Left renal cortex interstitium (tissue), 4 donors: ENCODE results near the gene KIZ. TPM values are rescaled to one million over a fixed set of nuclear protein-coding genes. Genes with fewer than 3 reads are reported as not detected.
"Not testable (repeated sequence)": the region's sequence is repeated elsewhere in the genome, so short reads cannot be mapped to it uniquely, and the experiment has no call there.

Experiments
- DNase-seq, 4 donors: peaks; one replicate each; pipeline ENCODE4 v3.0.0-alpha.2; 2013; ENCODE audit warnings: low read depth in 4 of 4, low spot score in 2 of 4, missing footprints in 1 of 4
- polyA plus RNA-seq, 4 donors: library from polyadenylated mRNA; unstranded; fragments of 120-200 nt; gene quantifications; one replicate each; pipeline ENCODE4 v1.2.1, GENCODE V29; 2013; ENCODE audit not compliant: insufficient read length in 4 of 4

KIZ gene
- polyA plus RNA-seq, 4 donors = 33.6 to 38.1 (median 36.0) TPM

GRCh38 chr20:21219686-21220085 lies 93.8 kb downstream of the KIZ start:
- DNase-seq = no peak

GRCh38 chr20:21224217-21224616 lies 98.3 kb downstream of the KIZ start:
- DNase-seq = no peak

GRCh38 chr20:21225215-21225947 lies 99.5 kb downstream of the KIZ start:
- DNase-seq = no peak

GRCh38 chr20:21228511-21228910 lies 102.6 kb downstream of the KIZ start:
- no peak for DNase-seq

- DNase-seq = no peak
These were observed 103.3 kb downstream of the KIZ start for GRCh38 chr20:21229163-21229562.

- no peak for DNase-seq
These were observed 104.3 kb downstream of the KIZ start for GRCh38 chr20:21230220-21230619.

GRCh38 chr20:21230686-21231085 lies 104.8 kb downstream of the KIZ start:
- no peak for DNase-seq

GRCh38 chr20:21232546-21233280 lies 106.8 kb downstream of the KIZ start:
- no peak for DNase-seq

GRCh38 chr20:21234324-21234723 lies 108.4 kb downstream of the KIZ start:
- DNase-seq = no peak

- DNase-seq = no peak
These were observed 109.1 kb downstream of the KIZ start for GRCh38 chr20:21234806-21235483.

- DNase-seq = peak; percentile 23 to 37 (median 34)
These were observed 109.9 kb downstream of the KIZ start for GRCh38 chr20:21235484-21236445.

- DNase-seq = no peak
These were observed 112.3 kb downstream of the KIZ start for GRCh38 chr20:21237956-21238799.

- DNase-seq = no peak
These were observed 113.1 kb downstream of the KIZ start for GRCh38 chr20:21238818-21239536.

GRCh38 chr20:21240394-21240793 lies 114.5 kb downstream of the KIZ start:
- DNase-seq = no peak

- DNase-seq = no peak
These were observed 115.5 kb downstream of the KIZ start for GRCh38 chr20:21241406-21241805.

GRCh38 chr20:21243811-21244210 lies 117.9 kb downstream of the KIZ start:
- DNase-seq = no peak

- no peak for DNase-seq
These were observed 118.9 kb downstream of the KIZ start for GRCh38 chr20:21244808-21245207.

GRCh38 chr20:21246161-21246560 lies 120.3 kb downstream of the KIZ start:
- no peak for DNase-seq

GRCh38 chr20:21247603-21248095 lies 121.8 kb downstream of the KIZ start:
- DNase-seq = not testable (repeated sequence)
